ENCODE results near the gene HS3ST4. TPM values are rescaled to one million over a fixed set of nuclear protein-coding genes. Genes with fewer than 3 reads are reported as not detected.

HS3ST4 gene
- polyA plus RNA-seq, 1 experiment: not detected

DNA sequence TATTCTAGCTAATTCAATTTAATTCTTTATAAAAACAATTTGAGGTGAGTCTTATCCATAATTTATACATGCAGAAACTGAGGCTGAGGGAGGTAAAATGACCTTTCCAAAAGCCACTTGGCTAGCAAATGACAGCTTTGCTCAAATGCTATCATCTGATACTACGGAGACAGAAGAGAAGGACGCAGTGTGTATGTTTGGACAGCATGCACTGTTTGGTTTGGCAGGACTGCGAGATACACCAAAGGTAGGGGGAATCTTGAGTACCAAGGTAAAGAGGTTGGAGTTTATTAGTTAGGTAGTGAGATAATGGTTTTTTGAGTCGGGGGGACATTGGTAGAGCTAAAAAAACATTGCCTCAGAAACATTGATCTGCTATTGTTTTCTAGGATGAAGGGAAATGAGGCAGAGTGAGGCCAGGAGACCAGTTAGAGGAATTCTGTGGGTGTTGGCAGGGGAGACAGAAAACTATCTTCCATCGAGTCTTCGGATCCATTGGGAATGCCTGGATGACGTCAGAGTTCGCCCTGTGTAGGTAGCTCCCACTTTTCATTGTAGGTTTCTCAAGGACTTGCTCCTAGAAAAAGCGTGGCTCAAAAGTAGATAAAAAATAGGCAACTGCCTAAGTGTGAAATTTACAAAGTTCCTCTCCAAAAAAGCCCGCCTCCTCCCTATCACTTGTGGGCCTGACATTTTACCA lies 2.5 kb upstream of the HS3ST4 start:
- H3K4me3 ChIP-seq (ENCODE audit: low read depth, low read length): no peak overlapping the region
- POLR2A ChIA-PET: no interaction called here
- no peak for DNase-seq (ENCODE audit: low read depth, low spot score)
- H3K27ac ChIP-seq (ENCODE audit: low read depth, low read length): no peak overlapping the region
- no peaks in the 10 kb centered on the region for H3K9me3 ChIP-seq (ENCODE audit: control insufficient read depth, insufficient read depth, low read length)
- CTCF ChIA-PET: no interaction called here
- peaks cover 9% of the 10 kb centered on the region for H3K27me3 ChIP-seq (ENCODE audit: control insufficient read depth, insufficient read depth, low read length)
- TF ChIP-seq, protein P1, sequence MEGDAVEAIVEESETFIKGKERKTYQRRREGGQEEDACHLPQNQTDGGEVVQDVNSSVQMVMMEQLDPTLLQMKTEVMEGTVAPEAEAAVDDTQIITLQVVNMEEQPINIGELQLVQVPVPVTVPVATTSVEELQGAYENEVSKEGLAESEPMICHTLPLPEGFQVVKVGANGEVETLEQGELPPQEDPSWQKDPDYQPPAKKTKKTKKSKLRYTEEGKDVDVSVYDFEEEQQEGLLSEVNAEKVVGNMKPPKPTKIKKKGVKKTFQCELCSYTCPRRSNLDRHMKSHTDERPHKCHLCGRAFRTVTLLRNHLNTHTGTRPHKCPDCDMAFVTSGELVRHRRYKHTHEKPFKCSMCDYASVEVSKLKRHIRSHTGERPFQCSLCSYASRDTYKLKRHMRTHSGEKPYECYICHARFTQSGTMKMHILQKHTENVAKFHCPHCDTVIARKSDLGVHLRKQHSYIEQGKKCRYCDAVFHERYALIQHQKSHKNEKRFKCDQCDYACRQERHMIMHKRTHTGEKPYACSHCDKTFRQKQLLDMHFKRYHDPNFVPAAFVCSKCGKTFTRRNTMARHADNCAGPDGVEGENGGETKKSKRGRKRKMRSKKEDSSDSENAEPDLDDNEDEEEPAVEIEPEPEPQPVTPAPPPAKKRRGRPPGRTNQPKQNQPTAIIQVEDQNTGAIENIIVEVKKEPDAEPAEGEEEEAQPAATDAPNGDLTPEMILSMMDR (IDR thresholded peaks at IDR 0.05; ENCODE audit: low read depth, low read length): no peak

DNA sequence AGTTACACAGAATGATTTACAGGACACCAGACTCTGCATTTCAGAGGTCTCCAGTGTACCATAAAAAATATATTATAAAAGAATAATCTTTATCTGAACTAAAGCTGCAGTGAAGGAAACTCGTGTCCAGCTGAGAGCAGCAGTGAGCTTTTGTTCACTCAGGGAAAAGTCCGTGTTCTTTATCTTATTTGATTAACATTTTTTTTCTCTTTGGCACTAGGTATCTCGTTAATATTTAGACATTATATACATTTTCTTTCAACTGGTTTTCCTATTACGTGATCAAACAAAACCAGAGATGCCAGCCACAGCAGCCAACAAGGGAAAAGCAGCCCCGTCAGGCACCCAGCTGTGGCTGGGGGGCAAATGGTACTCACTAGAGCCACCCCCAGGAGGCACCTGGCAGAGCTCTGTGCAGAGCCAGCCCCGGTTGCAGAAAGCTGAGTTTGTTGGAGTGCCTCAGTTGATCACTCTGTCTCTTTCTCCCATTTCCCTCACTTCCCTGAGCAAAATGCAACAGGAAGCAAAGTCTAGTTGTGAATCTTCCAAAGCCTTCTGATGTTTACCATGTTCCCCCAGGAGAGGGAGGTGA lies 1.1 kb upstream of the HS3ST4 start:
- CTCF ChIA-PET: no interaction called here
- POLR2A ChIA-PET: no interaction called here

DNA sequence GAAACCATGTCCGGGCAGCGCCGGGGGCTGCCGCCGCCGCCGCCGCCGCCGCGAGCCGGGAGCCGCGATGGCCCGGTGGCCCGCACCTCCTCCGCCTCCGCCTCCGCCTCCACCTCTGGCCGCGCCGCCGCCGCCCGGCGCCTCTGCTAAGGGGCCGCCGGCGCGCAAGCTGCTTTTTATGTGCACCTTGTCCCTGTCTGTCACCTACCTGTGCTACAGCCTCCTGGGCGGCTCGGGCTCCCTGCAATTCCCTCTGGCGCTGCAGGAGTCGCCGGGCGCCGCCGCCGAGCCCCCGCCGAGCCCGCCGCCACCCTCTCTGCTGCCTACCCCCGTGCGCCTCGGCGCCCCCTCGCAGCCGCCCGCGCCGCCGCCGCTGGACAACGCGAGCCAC lies 587 bp downstream of the HS3ST4 start:
- no peak overlapping the region for H3K27ac ChIP-seq (ENCODE audit: low read depth, low read length)
- no peak for DNase-seq (ENCODE audit: low read depth, low spot score)
- H3K9me3 ChIP-seq (ENCODE audit: control insufficient read depth, insufficient read depth, low read length): no peaks in the 10 kb centered on the region
- TF ChIP-seq, protein P1 (IDR thresholded peaks at IDR 0.05; ENCODE audit: low read depth, low read length): no peak
- H3K27me3 ChIP-seq (ENCODE audit: control insufficient read depth, insufficient read depth, low read length): peaks cover 11% of the 10 kb centered on the region
- ChIA-PET CTCF (no interaction called here), POLR2A (no interaction called here)
- H3K4me3 ChIP-seq (ENCODE audit: low read depth, low read length): no peak overlapping the region

More for the DNA sequence above, 1.1 kb upstream of the HS3ST4 start:
- Histone ChIP-seq H3K9me3 (ENCODE audit: control insufficient read depth, insufficient read depth, low read length) (no peaks in the 10 kb centered on the region), H3K27ac (ENCODE audit: low read depth, low read length) (no peak overlapping the region), H3K27me3 (ENCODE audit: control insufficient read depth, insufficient read depth, low read length) (peaks cover 11% of the 10 kb centered on the region), H3K4me3 (ENCODE audit: low read depth, low read length) (no peak overlapping the region)
- no peak for DNase-seq (ENCODE audit: low read depth, low spot score)
- TF ChIP-seq, protein P1 (IDR thresholded peaks at IDR 0.05; ENCODE audit: low read depth, low read length): no peak

DNA sequence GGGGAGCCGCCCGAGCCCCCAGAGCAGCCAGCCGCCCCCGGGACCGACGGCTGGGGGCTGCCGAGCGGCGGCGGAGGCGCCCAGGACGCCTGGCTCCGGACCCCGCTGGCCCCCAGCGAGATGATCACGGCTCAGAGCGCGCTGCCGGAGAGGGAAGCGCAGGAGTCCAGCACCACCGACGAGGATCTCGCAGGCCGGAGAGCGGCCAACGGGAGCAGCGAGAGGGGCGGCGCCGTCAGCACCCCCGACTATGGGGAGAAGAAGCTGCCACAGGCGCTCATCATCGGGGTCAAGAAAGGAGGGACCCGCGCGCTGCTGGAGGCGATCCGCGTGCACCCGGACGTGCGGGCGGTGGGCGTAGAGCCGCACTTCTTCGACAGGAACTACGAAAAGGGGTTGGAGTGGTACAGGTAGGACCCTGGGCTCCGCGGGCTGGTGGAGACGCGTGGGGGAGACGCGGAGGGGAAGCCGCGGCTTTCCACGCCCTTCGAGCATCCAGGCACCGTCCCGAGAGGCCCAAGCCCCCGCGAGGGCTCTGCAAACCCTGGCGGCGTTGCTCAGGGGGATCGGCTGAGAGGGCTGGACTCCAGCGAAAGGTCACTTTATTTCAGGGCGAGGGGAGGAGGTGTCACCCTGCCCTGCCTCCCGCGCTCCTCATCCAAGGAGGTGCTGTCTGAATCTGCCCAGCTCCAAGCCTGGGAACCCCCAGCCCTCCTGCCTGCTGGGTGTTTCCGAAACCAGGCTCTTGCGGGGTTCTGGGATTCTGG lies 1.2 kb downstream of the HS3ST4 start:
- peaks cover 11% of the 10 kb centered on the region for H3K27me3 ChIP-seq (ENCODE audit: control insufficient read depth, insufficient read depth, low read length)
- DNase-seq (ENCODE audit: low read depth, low spot score): no peak

More for the DNA sequence above, 1.2 kb downstream of the HS3ST4 start:
- no peak overlapping the region for H3K27ac ChIP-seq (ENCODE audit: low read depth, low read length)
- TF ChIP-seq, protein P1 (IDR thresholded peaks at IDR 0.05; ENCODE audit: low read depth, low read length): no peak
- H3K9me3 ChIP-seq (ENCODE audit: control insufficient read depth, insufficient read depth, low read length): no peaks in the 10 kb centered on the region
- ChIA-PET POLR2A (no interaction called here), CTCF (no interaction called here)
- no peak overlapping the region for H3K4me3 ChIP-seq (ENCODE audit: low read depth, low read length)
